ENCODE measurements around the gene TIGD1. TPM values are rescaled to one million over a fixed set of nuclear protein-coding genes. Genes with fewer than 3 reads are reported as not detected.

TIGD1 gene
- total RNA-seq, 1 donor from 2014 or later: 8.2 TPM

- TF ChIP-seq CTCF (IDR thresholded peaks at IDR 0.05): no peak
- peaks cover 35% of the 10 kb centered on the region for H3K27me3 Mint-ChIP-seq (ENCODE audit: unreplicated experiment)
- H3K36me3 Mint-ChIP-seq (ENCODE audit: unreplicated experiment): no peaks in the 10 kb centered on the region
- DNase-seq (ENCODE audit: extremely low spot score, unreplicated experiment): no peak
- H3K4me1 Mint-ChIP-seq (ENCODE audit: unreplicated experiment): peaks cover 6% of the 10 kb centered on the region
- no peak overlapping the region for H3K27ac Mint-ChIP-seq (ENCODE audit: unreplicated experiment)
- no peak overlapping the region for H3K4me3 Mint-ChIP-seq (ENCODE audit: unreplicated experiment)
- H3K9me3 Mint-ChIP-seq (ENCODE audit: unreplicated experiment): no peaks in the 10 kb centered on the region
Observed at GRCh38 chr2:232522623-232523401, 27.5 kb downstream of the TIGD1 start.

- peak; percentile 97 for TF ChIP-seq CTCF (IDR thresholded peaks at IDR 0.05)
- peaks cover 34% of the 10 kb centered on the region for H3K27me3 Mint-ChIP-seq (ENCODE audit: unreplicated experiment)
- H3K4me3 Mint-ChIP-seq (ENCODE audit: unreplicated experiment): no peak overlapping the region
- no peaks in the 10 kb centered on the region for H3K9me3 Mint-ChIP-seq (ENCODE audit: unreplicated experiment)
- H3K36me3 Mint-ChIP-seq (ENCODE audit: unreplicated experiment): no peaks in the 10 kb centered on the region
- no peak overlapping the region for H3K27ac Mint-ChIP-seq (ENCODE audit: unreplicated experiment)
- peaks cover 6% of the 10 kb centered on the region for H3K4me1 Mint-ChIP-seq (ENCODE audit: unreplicated experiment)
- DNase-seq (ENCODE audit: extremely low spot score, unreplicated experiment): no peak
Observed at GRCh38 chr2:232521959-232522622, 28.3 kb downstream of the TIGD1 start.

- Mint-ChIP-seq H3K27ac (ENCODE audit: unreplicated experiment) (no peak overlapping the region), H3K27me3 (ENCODE audit: unreplicated experiment) (peaks cover 38% of the 10 kb centered on the region), H3K9me3 (ENCODE audit: unreplicated experiment) (no peaks in the 10 kb centered on the region), H3K4me3 (ENCODE audit: unreplicated experiment) (no peak overlapping the region), H3K36me3 (ENCODE audit: unreplicated experiment) (no peaks in the 10 kb centered on the region), H3K4me1 (ENCODE audit: unreplicated experiment) (peaks cover 6% of the 10 kb centered on the region)
- no peak for TF ChIP-seq CTCF (IDR thresholded peaks at IDR 0.05)
- no peak for DNase-seq (ENCODE audit: extremely low spot score, unreplicated experiment)
Observed at GRCh38 chr2:232521098-232521497, 29.3 kb downstream of the TIGD1 start.

GRCh38 chr2:232520489-232520888 is 29.9 kb downstream of the TIGD1 start:
- TF ChIP-seq CTCF (IDR thresholded peaks at IDR 0.05): no peak
- Mint-ChIP-seq H3K4me3 (ENCODE audit: unreplicated experiment) (no peak overlapping the region), H3K9me3 (ENCODE audit: unreplicated experiment) (no peaks in the 10 kb centered on the region), H3K4me1 (ENCODE audit: unreplicated experiment) (peaks cover 4% of the 10 kb centered on the region), H3K27ac (ENCODE audit: unreplicated experiment) (no peak overlapping the region), H3K36me3 (ENCODE audit: unreplicated experiment) (peaks cover 2% of the 10 kb centered on the region), H3K27me3 (ENCODE audit: unreplicated experiment) (peaks cover 42% of the 10 kb centered on the region)
- DNase-seq (ENCODE audit: extremely low spot score, unreplicated experiment): no peak

Measured in osteocyte (in vitro differentiated cells).